K562 (cell line): ENCODE measurements around the gene CARD11. TPM values are rescaled to one million over a fixed set of nuclear protein-coding genes. Genes with fewer than 3 reads are reported as not detected.

Source experiments
- ARHGAP35 ChIP-seq: fragments of 450-650 bp; IDR thresholded peaks from 2 replicates; pipeline ENCODE4 v1.6.1; 2018; ENCODE audit not compliant: partially characterized antibody
- CBFA2T2 ChIP-seq: fragments of 450-650 bp; conservative IDR thresholded peaks from 2 replicates; pipeline ENCODE4 v1.6.1; 2017; ENCODE audit warnings: mild to moderate bottlenecking
- CCNT2 ChIP-seq: IDR thresholded peaks from 2 replicates; pipeline ENCODE4 v1.6.1; 2011; ENCODE audit warnings: borderline replicate concordance, low read depth, mild to moderate bottlenecking, moderate library complexity, mixed read lengths, low read length; ENCODE audit not compliant: insufficient read length; ENCODE audit errors: extremely low read depth
- HINFP ChIP-seq: fragments of 450-650 bp; conservative IDR thresholded peaks from 2 replicates; pipeline ENCODE4 v1.6.1; 2016; ENCODE audit warnings: missing genetic modification characterization, low read depth, mild to moderate bottlenecking, control low read depth, missing compliant biosample characterization
- SETDB1 ChIP-seq: IDR thresholded peaks from one replicate; pipeline ENCODE4 v1.6.1; 2012; ENCODE audit warnings: low read length, control low read depth, inconsistent platforms
- SIX5 ChIP-seq, 2 experiments: IDR thresholded peaks; 2 replicates each; pipeline ENCODE4 v1.6.1; 2011; ENCODE audit warnings: low read length in 2 of 2, borderline replicate concordance in 1 of 2, low read depth in 1 of 2, mild to moderate bottlenecking in 1 of 2, moderate library complexity in 1 of 2; ENCODE audit not compliant: insufficient read depth in 1 of 2
- polyA plus RNA-seq, 8 experiments: library from polyadenylated mRNA; depleted of rRNA in 4 of 8; stranded (reverse) in 5 of 8; unstranded in 3 of 8; fragments of >200 nt; fragmentation: Nextera tagmentation in 2 of 8; fragmentation: Illumina TruSeq in 1 of 8; extraction: Ambion mirVana in 2 of 8; extraction: Trizol in 1 of 8; gene quantifications; 2 replicates each; pipeline versions ENCODE4 v1.2.1 to v1.2.3, GENCODE V29; 2011 to 2014; ENCODE audit warnings: inconsistent platforms in 1 of 8, missing spikeins in 1 of 8
- total RNA-seq, 7 experiments: library from RNA; depleted of rRNA in 6 of 7; stranded (reverse); fragments of >200 nt in 6 of 7; fragmentation: Illumina TruSeq in 2 of 7; extraction: Trizol in 2 of 7; gene quantifications; 2 replicates each; pipeline versions ENCODE4 v1.2.1 to v1.2.3, GENCODE V29; 2011 to 2021; ENCODE audit warnings: low replicate concordance in 1 of 7
- TF ChIP-seq, protein P1 (sequence below): fragments of 450-650 bp; IDR thresholded peaks from 2 replicates; pipeline ENCODE4 v1.6.1; 2016; ENCODE audit warnings: mild to moderate bottlenecking, moderate library complexity
- TF ChIP-seq, protein P2 (sequence below): fragments of 200-800 bp; sonication (Bioruptor generic); IDR thresholded peaks from 2 replicates; pipeline ENCODE4 v1.6.1; 2017; ENCODE audit warnings: missing genetic modification characterization, missing compliant biosample characterization
- TF ChIP-seq, protein P3 (sequence below): fragments of 450-650 bp; formaldehyde crosslinking; IDR thresholded peaks from 2 replicates; pipeline ENCODE4 v1.4.0; 2022; ENCODE audit warnings: missing genetic modification characterization

The CARD11 gene
- total and polyA plus RNA-seq, 9 of the 15 experiments (the other 6 are each of a cell fraction or from before 2014, with no cell fraction given), result 0.07 to 12.8 (median 5.7) TPM

DNA sequence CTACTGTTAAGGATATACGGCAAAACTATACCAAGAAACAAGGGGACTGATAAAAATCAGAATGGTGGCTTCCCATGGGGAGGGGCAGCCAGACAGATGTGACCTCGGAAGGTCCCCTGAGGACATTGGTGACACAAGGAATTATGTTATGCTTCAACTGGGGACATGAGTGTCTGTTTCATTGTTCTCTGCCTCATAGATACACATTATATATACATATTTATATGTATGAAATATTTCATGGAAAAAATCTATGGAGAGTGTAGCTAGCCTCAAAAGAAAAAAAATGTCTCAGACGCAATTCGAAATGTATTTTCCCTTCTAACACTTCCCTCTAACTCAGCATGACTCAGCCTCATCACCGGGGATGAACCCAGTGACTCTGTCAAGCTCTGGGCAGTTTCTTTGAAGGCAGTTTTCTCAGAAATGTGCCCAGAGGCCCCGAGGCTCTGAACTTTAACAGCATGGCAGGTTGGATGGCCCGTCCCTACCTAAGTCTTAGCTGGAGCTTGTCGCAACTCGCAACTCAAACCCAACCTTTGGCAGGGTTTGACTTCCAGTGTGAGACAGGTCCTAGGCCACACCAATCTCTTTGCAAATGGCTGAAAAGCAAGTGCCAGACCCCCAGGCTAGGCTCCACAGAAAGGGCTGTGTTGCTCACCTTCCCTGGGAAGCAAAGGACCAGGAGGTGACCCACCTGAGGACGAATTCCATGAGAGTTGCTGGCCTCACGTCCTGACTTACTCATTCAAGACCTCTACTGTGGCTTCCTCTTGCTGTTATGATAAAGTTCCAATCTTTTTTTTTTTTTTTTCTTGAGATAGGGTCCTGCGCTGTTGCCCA is 86.9 kb downstream of the CARD11 start (continued):
- TF ChIP-seq, protein P1, sequence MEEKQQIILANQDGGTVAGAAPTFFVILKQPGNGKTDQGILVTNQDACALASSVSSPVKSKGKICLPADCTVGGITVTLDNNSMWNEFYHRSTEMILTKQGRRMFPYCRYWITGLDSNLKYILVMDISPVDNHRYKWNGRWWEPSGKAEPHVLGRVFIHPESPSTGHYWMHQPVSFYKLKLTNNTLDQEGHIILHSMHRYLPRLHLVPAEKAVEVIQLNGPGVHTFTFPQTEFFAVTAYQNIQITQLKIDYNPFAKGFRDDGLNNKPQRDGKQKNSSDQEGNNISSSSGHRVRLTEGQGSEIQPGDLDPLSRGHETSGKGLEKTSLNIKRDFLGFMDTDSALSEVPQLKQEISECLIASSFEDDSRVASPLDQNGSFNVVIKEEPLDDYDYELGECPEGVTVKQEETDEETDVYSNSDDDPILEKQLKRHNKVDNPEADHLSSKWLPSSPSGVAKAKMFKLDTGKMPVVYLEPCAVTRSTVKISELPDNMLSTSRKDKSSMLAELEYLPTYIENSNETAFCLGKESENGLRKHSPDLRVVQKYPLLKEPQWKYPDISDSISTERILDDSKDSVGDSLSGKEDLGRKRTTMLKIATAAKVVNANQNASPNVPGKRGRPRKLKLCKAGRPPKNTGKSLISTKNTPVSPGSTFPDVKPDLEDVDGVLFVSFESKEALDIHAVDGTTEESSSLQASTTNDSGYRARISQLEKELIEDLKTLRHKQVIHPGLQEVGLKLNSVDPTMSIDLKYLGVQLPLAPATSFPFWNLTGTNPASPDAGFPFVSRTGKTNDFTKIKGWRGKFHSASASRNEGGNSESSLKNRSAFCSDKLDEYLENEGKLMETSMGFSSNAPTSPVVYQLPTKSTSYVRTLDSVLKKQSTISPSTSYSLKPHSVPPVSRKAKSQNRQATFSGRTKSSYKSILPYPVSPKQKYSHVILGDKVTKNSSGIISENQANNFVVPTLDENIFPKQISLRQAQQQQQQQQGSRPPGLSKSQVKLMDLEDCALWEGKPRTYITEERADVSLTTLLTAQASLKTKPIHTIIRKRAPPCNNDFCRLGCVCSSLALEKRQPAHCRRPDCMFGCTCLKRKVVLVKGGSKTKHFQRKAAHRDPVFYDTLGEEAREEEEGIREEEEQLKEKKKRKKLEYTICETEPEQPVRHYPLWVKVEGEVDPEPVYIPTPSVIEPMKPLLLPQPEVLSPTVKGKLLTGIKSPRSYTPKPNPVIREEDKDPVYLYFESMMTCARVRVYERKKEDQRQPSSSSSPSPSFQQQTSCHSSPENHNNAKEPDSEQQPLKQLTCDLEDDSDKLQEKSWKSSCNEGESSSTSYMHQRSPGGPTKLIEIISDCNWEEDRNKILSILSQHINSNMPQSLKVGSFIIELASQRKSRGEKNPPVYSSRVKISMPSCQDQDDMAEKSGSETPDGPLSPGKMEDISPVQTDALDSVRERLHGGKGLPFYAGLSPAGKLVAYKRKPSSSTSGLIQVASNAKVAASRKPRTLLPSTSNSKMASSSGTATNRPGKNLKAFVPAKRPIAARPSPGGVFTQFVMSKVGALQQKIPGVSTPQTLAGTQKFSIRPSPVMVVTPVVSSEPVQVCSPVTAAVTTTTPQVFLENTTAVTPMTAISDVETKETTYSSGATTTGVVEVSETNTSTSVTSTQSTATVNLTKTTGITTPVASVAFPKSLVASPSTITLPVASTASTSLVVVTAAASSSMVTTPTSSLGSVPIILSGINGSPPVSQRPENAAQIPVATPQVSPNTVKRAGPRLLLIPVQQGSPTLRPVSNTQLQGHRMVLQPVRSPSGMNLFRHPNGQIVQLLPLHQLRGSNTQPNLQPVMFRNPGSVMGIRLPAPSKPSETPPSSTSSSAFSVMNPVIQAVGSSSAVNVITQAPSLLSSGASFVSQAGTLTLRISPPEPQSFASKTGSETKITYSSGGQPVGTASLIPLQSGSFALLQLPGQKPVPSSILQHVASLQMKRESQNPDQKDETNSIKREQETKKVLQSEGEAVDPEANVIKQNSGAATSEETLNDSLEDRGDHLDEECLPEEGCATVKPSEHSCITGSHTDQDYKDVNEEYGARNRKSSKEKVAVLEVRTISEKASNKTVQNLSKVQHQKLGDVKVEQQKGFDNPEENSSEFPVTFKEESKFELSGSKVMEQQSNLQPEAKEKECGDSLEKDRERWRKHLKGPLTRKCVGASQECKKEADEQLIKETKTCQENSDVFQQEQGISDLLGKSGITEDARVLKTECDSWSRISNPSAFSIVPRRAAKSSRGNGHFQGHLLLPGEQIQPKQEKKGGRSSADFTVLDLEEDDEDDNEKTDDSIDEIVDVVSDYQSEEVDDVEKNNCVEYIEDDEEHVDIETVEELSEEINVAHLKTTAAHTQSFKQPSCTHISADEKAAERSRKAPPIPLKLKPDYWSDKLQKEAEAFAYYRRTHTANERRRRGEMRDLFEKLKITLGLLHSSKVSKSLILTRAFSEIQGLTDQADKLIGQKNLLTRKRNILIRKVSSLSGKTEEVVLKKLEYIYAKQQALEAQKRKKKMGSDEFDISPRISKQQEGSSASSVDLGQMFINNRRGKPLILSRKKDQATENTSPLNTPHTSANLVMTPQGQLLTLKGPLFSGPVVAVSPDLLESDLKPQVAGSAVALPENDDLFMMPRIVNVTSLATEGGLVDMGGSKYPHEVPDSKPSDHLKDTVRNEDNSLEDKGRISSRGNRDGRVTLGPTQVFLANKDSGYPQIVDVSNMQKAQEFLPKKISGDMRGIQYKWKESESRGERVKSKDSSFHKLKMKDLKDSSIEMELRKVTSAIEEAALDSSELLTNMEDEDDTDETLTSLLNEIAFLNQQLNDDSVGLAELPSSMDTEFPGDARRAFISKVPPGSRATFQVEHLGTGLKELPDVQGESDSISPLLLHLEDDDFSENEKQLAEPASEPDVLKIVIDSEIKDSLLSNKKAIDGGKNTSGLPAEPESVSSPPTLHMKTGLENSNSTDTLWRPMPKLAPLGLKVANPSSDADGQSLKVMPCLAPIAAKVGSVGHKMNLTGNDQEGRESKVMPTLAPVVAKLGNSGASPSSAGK, result peak; percentile 92
- TF ChIP-seq CCNT2 (no peak), HINFP (tag) (peak; percentile 86), ARHGAP35 (no peak), SETDB1 (no peak), SIX5 (IDR thresholded peaks at IDR 0.05; ENCODE audit: borderline replicate concordance in 1 of 2, insufficient read depth in 1 of 2, low read depth in 1 of 2, low read length in 2 of 2) (no peak), CBFA2T2 (no peak)
- TF ChIP-seq, protein P2, sequence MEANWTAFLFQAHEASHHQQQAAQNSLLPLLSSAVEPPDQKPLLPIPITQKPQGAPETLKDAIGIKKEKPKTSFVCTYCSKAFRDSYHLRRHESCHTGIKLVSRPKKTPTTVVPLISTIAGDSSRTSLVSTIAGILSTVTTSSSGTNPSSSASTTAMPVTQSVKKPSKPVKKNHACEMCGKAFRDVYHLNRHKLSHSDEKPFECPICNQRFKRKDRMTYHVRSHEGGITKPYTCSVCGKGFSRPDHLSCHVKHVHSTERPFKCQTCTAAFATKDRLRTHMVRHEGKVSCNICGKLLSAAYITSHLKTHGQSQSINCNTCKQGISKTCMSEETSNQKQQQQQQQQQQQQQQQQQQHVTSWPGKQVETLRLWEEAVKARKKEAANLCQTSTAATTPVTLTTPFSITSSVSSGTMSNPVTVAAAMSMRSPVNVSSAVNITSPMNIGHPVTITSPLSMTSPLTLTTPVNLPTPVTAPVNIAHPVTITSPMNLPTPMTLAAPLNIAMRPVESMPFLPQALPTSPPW (CRISPR knock-in tag), result peak; percentile 76
- TF ChIP-seq, protein P3, sequence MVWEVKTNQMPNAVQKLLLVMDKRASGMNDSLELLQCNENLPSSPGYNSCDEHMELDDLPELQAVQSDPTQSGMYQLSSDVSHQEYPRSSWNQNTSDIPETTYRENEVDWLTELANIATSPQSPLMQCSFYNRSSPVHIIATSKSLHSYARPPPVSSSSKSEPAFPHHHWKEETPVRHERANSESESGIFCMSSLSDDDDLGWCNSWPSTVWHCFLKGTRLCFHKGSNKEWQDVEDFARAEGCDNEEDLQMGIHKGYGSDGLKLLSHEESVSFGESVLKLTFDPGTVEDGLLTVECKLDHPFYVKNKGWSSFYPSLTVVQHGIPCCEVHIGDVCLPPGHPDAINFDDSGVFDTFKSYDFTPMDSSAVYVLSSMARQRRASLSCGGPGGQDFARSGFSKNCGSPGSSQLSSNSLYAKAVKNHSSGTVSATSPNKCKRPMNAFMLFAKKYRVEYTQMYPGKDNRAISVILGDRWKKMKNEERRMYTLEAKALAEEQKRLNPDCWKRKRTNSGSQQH (CRISPR knock-in tag), result peak; percentile 62; the same call in 1 of the 2 replicates
